ES-I3 (cell line): ENCODE measurements around the gene PTPN11.
"Not testable (repeated sequence)": the region's sequence is repeated elsewhere in the genome, so short reads cannot be mapped to it uniquely, and the experiment has no call there.

Source experiments
- H3K36me3 ChIP-seq: 2 replicates; pipeline ENCODE4 v1.6.1; 2013; ENCODE audit warnings: mild to moderate bottlenecking, low read length, control low read depth, moderate library complexity; ENCODE audit not compliant: insufficient read depth
- H3K4me1 ChIP-seq: 2 replicates; pipeline ENCODE4 v1.6.1; 2013; ENCODE audit warnings: mild to moderate bottlenecking, control low read depth, low read length; ENCODE audit not compliant: insufficient read depth
- H3K9ac ChIP-seq: 2 replicates; pipeline ENCODE4 v1.6.1; 2013; ENCODE audit warnings: low read depth, mild to moderate bottlenecking, low read length, moderate library complexity
- H3K9me3 ChIP-seq: 2 replicates; pipeline ENCODE4 v1.6.1; 2013; ENCODE audit warnings: mild to moderate bottlenecking, low read length, moderate library complexity; ENCODE audit not compliant: control insufficient read depth, insufficient read depth

Gene PTPN11

DNA sequence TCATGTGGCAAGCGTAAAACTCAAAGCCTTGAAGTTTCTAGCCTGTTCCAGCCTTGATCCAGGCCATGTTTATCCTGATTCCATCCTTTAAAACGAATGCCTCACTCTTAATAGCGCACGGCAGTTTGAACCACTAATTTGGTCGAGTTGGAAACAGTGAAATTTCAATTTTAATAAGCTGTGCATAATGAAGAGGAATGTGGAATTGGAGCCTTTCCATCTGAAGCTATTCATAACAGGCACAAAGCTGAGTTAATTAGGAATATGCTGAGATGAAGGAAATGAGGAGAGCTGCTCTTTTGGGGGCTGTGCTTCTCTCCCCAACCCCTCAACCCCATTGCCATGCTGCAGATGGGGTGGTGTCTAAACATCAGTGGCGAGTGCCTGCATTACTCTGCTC is 70.7 kb downstream of the PTPN11 start:
- no peaks in the 10 kb centered on the region for H3K9me3 ChIP-seq
- no peaks in the 10 kb centered on the region for H3K4me1 ChIP-seq
- H3K36me3 ChIP-seq = peaks cover 17% of the 10 kb centered on the region
- H3K9ac ChIP-seq = no peak overlapping the region

DNA sequence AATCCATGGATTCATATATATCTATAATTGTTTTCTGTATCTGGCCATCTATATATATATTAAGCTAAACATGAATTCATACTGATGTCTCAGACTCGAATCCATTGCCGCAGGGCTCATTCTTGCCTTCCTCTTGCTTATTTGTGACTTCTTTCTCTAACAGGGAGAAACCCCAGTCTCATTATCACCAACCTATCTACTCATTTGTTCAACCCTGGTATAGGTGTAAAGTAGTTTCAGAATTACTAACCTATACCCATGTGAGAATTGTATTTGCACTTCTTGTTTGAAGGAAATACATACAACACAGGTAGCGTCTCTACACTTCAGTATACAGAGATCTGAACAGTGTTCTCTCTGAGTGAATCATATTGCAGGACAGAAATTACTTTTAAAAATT is 77.7 kb downstream of the PTPN11 start:
- H3K36me3 ChIP-seq = peaks cover 14% of the 10 kb centered on the region

GRCh38 chr12:112498580-112498979 is 79.8 kb downstream of the PTPN11 start:
- no peak overlapping the region for H3K9ac ChIP-seq
- peaks cover 17% of the 10 kb centered on the region for H3K36me3 ChIP-seq
- H3K9me3 ChIP-seq = no peaks in the 10 kb centered on the region
- H3K4me1 ChIP-seq = no peaks in the 10 kb centered on the region

More for the DNA sequence above, 77.7 kb downstream of the PTPN11 start:
- Histone ChIP-seq H3K9ac (no peak overlapping the region), H3K9me3 (no peaks in the 10 kb centered on the region), H3K4me1 (no peaks in the 10 kb centered on the region)

- H3K9me3 ChIP-seq = no peaks in the 10 kb centered on the region; the same call in 1 of the 2 replicates
- peaks cover 32% of the 10 kb centered on the region for H3K36me3 ChIP-seq
- no peak overlapping the region for H3K9ac ChIP-seq
- no peaks in the 10 kb centered on the region for H3K4me1 ChIP-seq
Observed at GRCh38 chr12:112503512-112503911, 84.8 kb downstream of the PTPN11 start.

DNA sequence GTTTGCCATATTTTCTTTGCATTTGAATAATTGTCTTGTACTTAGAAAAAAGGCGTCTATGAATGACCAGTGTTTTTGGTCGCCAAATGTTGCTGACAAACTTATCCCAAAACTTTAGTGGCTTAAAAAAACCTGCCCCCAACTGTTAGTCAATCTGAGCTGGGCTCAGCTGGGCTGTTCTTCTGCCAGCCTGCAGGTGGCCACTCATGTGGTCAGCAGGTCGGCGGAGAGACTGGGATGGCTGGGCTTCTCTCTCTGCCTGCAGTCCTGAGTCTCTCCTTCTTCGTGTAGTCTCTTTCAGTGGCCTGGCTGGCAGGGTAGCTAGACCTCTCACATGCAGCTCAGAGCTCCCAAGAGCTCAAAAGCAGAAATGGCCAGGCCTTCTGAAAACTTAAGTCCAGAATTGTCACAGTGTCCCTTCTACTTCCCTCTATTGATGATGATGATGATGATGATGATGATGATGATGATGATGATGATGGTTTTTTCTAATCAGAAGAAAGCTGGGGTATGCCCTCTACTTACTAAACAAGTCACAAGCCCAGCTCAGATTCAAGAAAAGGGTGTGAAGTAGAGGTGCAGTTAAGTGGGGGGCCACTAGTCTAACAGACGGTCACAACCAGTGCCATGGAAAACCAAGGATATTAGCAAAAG is 87.9 kb downstream of the PTPN11 start:
- H3K36me3 ChIP-seq = peaks cover 33% of the 10 kb centered on the region

GRCh38 chr12:112513471-112513870 is 94.7 kb downstream of the PTPN11 start:
- Histone ChIP-seq H3K9ac (no peak overlapping the region), H3K36me3 (peaks cover 3% of the 10 kb centered on the region; the same call in 1 of the 2 replicates), H3K9me3 (no peaks in the 10 kb centered on the region), H3K4me1 (no peaks in the 10 kb centered on the region)

More for the DNA sequence above, 87.9 kb downstream of the PTPN11 start:
- Histone ChIP-seq H3K9ac (no peak overlapping the region), H3K4me1 (no peaks in the 10 kb centered on the region), H3K9me3 (no peaks in the 10 kb centered on the region; the same call in 1 of the 2 replicates)

DNA sequence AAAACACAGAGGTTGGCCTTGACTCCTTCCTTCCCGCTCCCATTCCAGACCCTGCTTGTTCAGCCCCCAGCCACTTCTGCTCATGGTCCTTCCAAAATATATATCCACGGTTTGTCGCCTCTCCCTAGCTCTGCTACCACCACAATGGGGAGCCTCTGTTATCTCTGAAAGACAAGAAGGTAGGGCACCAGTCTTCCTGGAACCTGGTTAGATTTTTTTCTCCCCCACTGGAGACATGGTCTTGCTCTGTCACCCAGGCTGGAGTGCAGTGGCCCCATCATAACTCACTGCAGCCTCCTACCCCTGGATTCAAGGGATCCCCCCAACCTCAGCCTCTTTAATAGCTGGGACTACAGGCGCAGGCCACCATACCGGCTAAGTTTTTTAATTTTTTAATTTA is 95.7 kb downstream of the PTPN11 start:
- H3K9ac ChIP-seq = no peak overlapping the region
- H3K36me3 ChIP-seq = peaks cover 3% of the 10 kb centered on the region; the same call in 1 of the 2 replicates
- no peaks in the 10 kb centered on the region for H3K4me1 ChIP-seq
- no peaks in the 10 kb centered on the region for H3K9me3 ChIP-seq

- Histone ChIP-seq H3K9ac (no peak overlapping the region), H3K9me3 (no peaks in the 10 kb centered on the region), H3K36me3 (peaks cover 3% of the 10 kb centered on the region; the same call in 1 of the 2 replicates), H3K4me1 (no peaks in the 10 kb centered on the region)
Observed at GRCh38 chr12:112514926-112515642, 96.3 kb downstream of the PTPN11 start.

DNA sequence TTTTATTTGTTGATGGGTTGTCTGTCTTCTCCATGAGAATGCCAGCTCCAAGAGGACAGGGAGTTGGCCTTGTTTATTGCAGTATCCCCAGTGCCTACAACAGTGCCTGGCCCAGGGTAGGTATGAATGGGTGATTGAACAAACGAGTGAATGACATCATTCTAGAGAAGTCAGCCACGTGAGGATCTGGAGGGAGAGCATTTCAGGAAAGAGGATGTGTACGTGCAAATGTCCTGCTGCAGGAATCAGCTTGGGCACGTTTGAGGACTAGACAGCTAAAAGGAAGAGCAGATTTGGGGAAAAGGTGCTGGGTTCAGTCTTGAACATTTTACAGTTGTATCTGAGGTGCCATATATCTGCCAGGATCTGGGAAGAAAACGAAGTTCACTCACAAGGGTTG is 97.1 kb downstream of the PTPN11 start:
- peaks cover 3% of the 10 kb centered on the region; the same call in 1 of the 2 replicates for H3K36me3 ChIP-seq
- no peak overlapping the region for H3K9ac ChIP-seq
- no peaks in the 10 kb centered on the region for H3K4me1 ChIP-seq
- no peaks in the 10 kb centered on the region for H3K9me3 ChIP-seq

GRCh38 chr12:112517730-112518364 is 99.1 kb downstream of the PTPN11 start:
- Histone ChIP-seq H3K9ac (no peak overlapping the region), H3K4me1 (no peaks in the 10 kb centered on the region), H3K9me3 (no peaks in the 10 kb centered on the region), H3K36me3 (no peaks in the 10 kb centered on the region)

- no peaks in the 10 kb centered on the region for H3K9me3 ChIP-seq
- H3K9ac ChIP-seq = no peak overlapping the region
- H3K4me1 ChIP-seq = no peaks in the 10 kb centered on the region
- no peaks in the 10 kb centered on the region for H3K36me3 ChIP-seq
Observed at GRCh38 chr12:112518365-112518735, 99.6 kb downstream of the PTPN11 start.

DNA sequence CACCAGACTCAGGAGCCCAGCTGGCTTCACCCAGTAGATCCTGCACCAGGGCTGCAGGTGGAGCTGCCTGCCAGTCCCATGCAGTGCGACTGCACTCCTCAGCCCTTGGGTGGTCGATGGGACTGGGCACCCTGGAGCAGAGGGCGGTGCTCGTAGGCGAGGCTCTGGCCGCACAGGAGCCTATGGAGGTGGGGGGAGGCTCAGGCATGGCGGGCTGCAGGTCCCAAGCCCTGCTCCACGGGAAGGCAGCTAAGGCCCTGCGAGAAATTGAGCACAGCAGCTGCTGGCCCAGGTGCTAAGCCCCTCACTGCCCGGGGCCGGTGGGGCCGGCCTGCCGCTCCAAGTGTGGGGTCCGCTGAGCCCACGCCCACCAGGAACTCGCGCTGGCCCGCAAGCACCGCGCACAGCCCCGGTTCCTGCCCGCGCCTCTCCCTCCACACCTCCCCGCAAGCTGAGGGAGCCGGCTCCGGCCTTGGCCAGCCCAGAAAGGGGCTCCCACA is 101.1 kb downstream of the PTPN11 start:
- H3K9ac ChIP-seq, H3K9me3 ChIP-seq, H3K36me3 ChIP-seq, H3K4me1 ChIP-seq: not testable (repeated sequence)

- Histone ChIP-seq H3K36me3 (no peaks in the 10 kb centered on the region), H3K4me1 (no peaks in the 10 kb centered on the region), H3K9me3 (no peaks in the 10 kb centered on the region), H3K9ac (no peak overlapping the region)
Observed at GRCh38 chr12:112523856-112524255, 105.1 kb downstream of the PTPN11 start.

GRCh38 chr12:112524269-112524668 is 105.5 kb downstream of the PTPN11 start:
- no peak overlapping the region for H3K9ac ChIP-seq
- no peaks in the 10 kb centered on the region for H3K4me1 ChIP-seq
- H3K9me3 ChIP-seq = no peaks in the 10 kb centered on the region
- H3K36me3 ChIP-seq = no peaks in the 10 kb centered on the region
